NB4 (cell line): ENCODE data around the gene MANEAL.
A peak's percentile ranks its signal among the peaks of the same experiment; 100 is the strongest.

Source experiments
- DNase-seq: peaks from one replicate; pipeline ENCODE4 v3.0.0; 2010; ENCODE audit warnings: low read depth
- H3K4me3 ChIP-seq: one replicate; pipeline ENCODE4 v1.5.1; 2011; ENCODE audit warnings: mild to moderate bottlenecking, low read depth, low read length, moderate library complexity
- CTCF ChIP-seq: IDR thresholded peaks from one replicate; pipeline ENCODE4 v1.5.1; 2012; ENCODE audit warnings: low read depth, low read length
- MAX ChIP-seq: IDR thresholded peaks from 2 replicates; pipeline ENCODE4 v1.6.1; 2011; ENCODE audit warnings: low read depth, low read length
- MYC ChIP-seq: IDR thresholded peaks from 2 replicates; pipeline ENCODE4 v1.6.1; 2011; ENCODE audit warnings: low read depth, low read length
- POLR2A ChIP-seq: IDR thresholded peaks from 2 replicates; pipeline ENCODE4 v1.6.1; 2011; ENCODE audit warnings: mild to moderate bottlenecking; ENCODE audit not compliant: insufficient read length; ENCODE audit errors: extremely low read depth

The MANEAL gene, protein sequence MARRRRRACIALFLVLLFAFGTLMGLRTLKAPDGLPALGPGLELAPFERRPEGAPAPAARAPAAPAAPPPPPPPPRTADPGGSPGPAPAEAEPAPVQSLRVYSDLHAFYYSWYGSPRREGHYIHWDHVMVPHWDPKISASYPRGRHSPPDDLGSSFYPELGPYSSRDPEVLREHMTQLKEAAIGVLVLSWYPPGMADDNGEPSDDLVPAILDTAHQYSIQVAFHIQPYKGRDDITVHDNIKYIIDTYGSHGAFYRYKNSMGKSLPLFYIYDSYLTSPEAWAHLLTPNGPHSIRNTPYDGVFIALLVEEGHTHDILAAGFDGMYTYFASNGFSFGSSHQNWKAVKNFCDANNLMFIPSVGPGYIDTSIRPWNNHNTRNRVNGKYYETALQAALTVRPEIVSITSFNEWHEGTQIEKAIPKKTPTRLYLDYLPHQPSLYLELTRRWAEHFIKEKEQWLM

GRCh38 chr1:37793773-37794371 lies at the start of gene MANEAL:
Gene MANEAL, plus strand, starts transcription at chr1:37793847. Its CDS starts 336 bp downstream, at chr1:37794183.
- DNase-seq = peak; percentile 10
- TF ChIP-seq MAX = no peak
- TF ChIP-seq CTCF = no peak
- no peak for TF ChIP-seq POLR2A
- no peak for TF ChIP-seq MYC
- H3K4me3 ChIP-seq = no peak within 1 kb of the TSS

DNA sequence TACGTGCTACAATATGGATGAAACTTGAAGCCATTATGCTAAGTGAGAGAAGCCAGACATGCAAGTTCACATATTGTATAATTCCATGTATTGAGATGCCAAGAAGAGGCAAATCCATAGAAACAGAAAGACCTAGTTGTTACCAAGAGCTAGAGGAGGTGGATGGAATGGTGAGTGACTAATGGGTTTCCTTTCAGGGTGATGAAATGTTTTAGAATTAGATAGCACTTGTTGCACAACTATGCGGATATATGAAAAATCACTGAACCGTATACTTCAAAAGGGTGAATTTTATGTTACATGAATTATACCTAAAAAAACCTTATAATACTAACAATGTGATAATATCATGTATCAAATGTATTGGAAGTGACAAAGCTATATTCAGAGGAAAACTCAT lies 46.8 kb upstream of the MANEAL start:
- DNase-seq = no peak
- no peak overlapping the region for H3K4me3 ChIP-seq
- TF ChIP-seq MYC (no peak), MAX (no peak), CTCF (no peak)

GRCh38 chr1:37748565-37748964 lies 45.1 kb upstream of the MANEAL start:
- no peak for TF ChIP-seq MAX
- TF ChIP-seq CTCF = no peak
- TF ChIP-seq MYC = no peak
- TF ChIP-seq POLR2A = no peak
- no peak overlapping the region for H3K4me3 ChIP-seq
- no peak for DNase-seq

- no peak for TF ChIP-seq MAX
- TF ChIP-seq MYC = no peak
- TF ChIP-seq POLR2A = no peak
- TF ChIP-seq CTCF = no peak
- no peak for DNase-seq
- no peak overlapping the region for H3K4me3 ChIP-seq
Observed at GRCh38 chr1:37752213-37752582, 41.4 kb upstream of the MANEAL start.

- TF ChIP-seq POLR2A (no peak), MYC (no peak), CTCF (no peak), MAX (no peak)
- no peak overlapping the region for H3K4me3 ChIP-seq
- no peak for DNase-seq
Observed at GRCh38 chr1:37752583-37753471, 40.8 kb upstream of the MANEAL start.
